Neural progenitor cell (in vitro differentiated cells): Measurements from ENCODE around the gene TNFRSF13B. TPM values are rescaled to one million over a fixed set of nuclear protein-coding genes. Genes with fewer than 3 reads are reported as not detected.
"Not testable (repeated sequence)": the region's sequence is repeated elsewhere in the genome, so short reads cannot be mapped to it uniquely, and the experiment has no call there.

ENCODE experiments used
- DNase-seq: peaks from one replicate; pipeline ENCODE4 v3.0.0-alpha.2; 2016; ENCODE audit warnings: low spot score
- H2AFZ ChIP-seq: fragments of 200-600 bp; sonication (generic); replicated peaks from 2 replicates; pipeline ENCODE4 v1.6.1; 2016; ENCODE audit warnings: antibody characterized with exemption
- H3F3A ChIP-seq: fragments of 200-600 bp; sonication (generic); 2 replicates; pipeline ENCODE4 v1.6.1; 2016; ENCODE audit warnings: antibody characterized with exemption, low read depth
- H3K27ac ChIP-seq: fragments of 200-600 bp; sonication (generic); 2 replicates; pipeline ENCODE4 v1.5.1; 2016; ENCODE audit warnings: mild to moderate bottlenecking
- H3K27me3 ChIP-seq: fragments of 200-600 bp; sonication (generic); 2 replicates; pipeline ENCODE4 v1.6.1; 2016; ENCODE audit warnings: mild to moderate bottlenecking, moderate library complexity
- H3K36me3 ChIP-seq: fragments of 200-600 bp; sonication (generic); 2 replicates; pipeline ENCODE4 v1.5.1; 2016
- H3K4me1 ChIP-seq: fragments of 200-600 bp; sonication (generic); 2 replicates; pipeline ENCODE4 v1.6.1; 2016; ENCODE audit warnings: mixed run types
- H3K4me2 ChIP-seq: fragments of 200-600 bp; sonication (generic); 2 replicates; pipeline ENCODE4 v1.6.1; 2016
- H3K4me3 ChIP-seq: fragments of 200-600 bp; sonication (generic); 2 replicates; pipeline ENCODE4 v1.5.1; 2016
- H3K79me2 ChIP-seq: fragments of 200-600 bp; sonication (generic); 2 replicates; pipeline ENCODE4 v1.6.1; 2016; ENCODE audit warnings: low read depth
- H3K9ac ChIP-seq: fragments of 200-600 bp; sonication (generic); 2 replicates; pipeline ENCODE4 v1.6.1; 2016
- H3K9me3 ChIP-seq: fragments of 200-600 bp; sonication (generic); 2 replicates; pipeline ENCODE4 v1.5.1; 2016; ENCODE audit warnings: low read depth
- H4K20me1 ChIP-seq: fragments of 200-600 bp; sonication (generic); 2 replicates; pipeline ENCODE4 v1.6.1; 2016; ENCODE audit warnings: low read depth
- H3K27ac Mint-ChIP-seq: 3 replicates; pipeline ENCODE4 v1.8.0; 2021; ENCODE audit warnings: mixed read lengths
- H3K27me3 Mint-ChIP-seq: 2 replicates; pipeline ENCODE4 v1.8.0; 2022; ENCODE audit warnings: low read depth, mild to moderate bottlenecking, inconsistent platforms, moderate library complexity, mixed read lengths; ENCODE audit not compliant: insufficient read depth
- H3K36me3 Mint-ChIP-seq: 3 replicates; pipeline ENCODE4 v1.8.0; 2021; ENCODE audit warnings: mixed read lengths
- H3K4me1 Mint-ChIP-seq: 3 replicates; pipeline ENCODE4 v1.8.0; 2021; ENCODE audit warnings: mixed read lengths
- H3K4me3 Mint-ChIP-seq: 3 replicates; pipeline ENCODE4 v1.8.0; 2021; ENCODE audit warnings: mild to moderate bottlenecking, moderate library complexity, mixed read lengths
- H3K9me3 Mint-ChIP-seq: 3 replicates; pipeline ENCODE4 v1.8.0; 2020; ENCODE audit warnings: mixed read lengths
- CTCF ChIP-seq: fragments of 200-600 bp; sonication (generic); IDR thresholded peaks from 2 replicates; pipeline ENCODE4 v1.5.1; 2017; ENCODE audit warnings: antibody characterized with exemption, mild to moderate bottlenecking
- EZH2 ChIP-seq: fragments of 200-600 bp; sonication (generic); IDR thresholded peaks from 2 replicates; pipeline ENCODE4 v1.6.1; 2017; ENCODE audit warnings: antibody characterized with exemption, mild to moderate bottlenecking, moderate library complexity
- EZH2phosphoT487 ChIP-seq: fragments of 200-600 bp; sonication (generic); IDR thresholded peaks from 2 replicates; pipeline ENCODE4 v1.6.1; 2017; ENCODE audit warnings: antibody characterized with exemption
- total RNA-seq: library from RNA; depleted of rRNA; stranded (reverse); fragments of >200 nt; gene quantifications from 2 replicates; pipeline ENCODE4 v1.2.3, GENCODE V29; 2015; ENCODE audit warnings: low replicate concordance

TNFRSF13B gene
- total RNA-seq, 1 donor from 2014 or later, result not detected

GRCh38 chr17:16973760-16974540, 2.0 kb upstream of the TNFRSF13B start:
- no peak for DNase-seq
- Histone ChIP-seq H4K20me1 (no peaks in the 10 kb centered on the region), H3K4me1 (peaks cover 3% of the 10 kb centered on the region), H3K27ac (no peak overlapping the region), H3K27me3 (no peaks in the 10 kb centered on the region), H3K9ac (no peak overlapping the region), H3K79me2 (no peaks in the 10 kb centered on the region), H2AFZ (no peak overlapping the region), H3F3A (no peaks in the 10 kb centered on the region), H3K36me3 (no peaks in the 10 kb centered on the region), H3K9me3 (no peaks in the 10 kb centered on the region), H3K4me3 (no peak overlapping the region), H3K4me2 (no peak overlapping the region)
- peaks cover 14% of the 10 kb centered on the region for H3K4me1 Mint-ChIP-seq
- H3K27me3 Mint-ChIP-seq, result no peaks in the 10 kb centered on the region
- no peak overlapping the region for H3K4me3 Mint-ChIP-seq
- H3K27ac Mint-ChIP-seq, result no peak overlapping the region
- no peaks in the 10 kb centered on the region for H3K36me3 Mint-ChIP-seq
- no peaks in the 10 kb centered on the region for H3K9me3 Mint-ChIP-seq
- no peak for TF ChIP-seq CTCF

GRCh38 chr17:16973043-16973442, 1.1 kb upstream of the TNFRSF13B start:
- not testable (repeated sequence) for H3K36me3 Mint-ChIP-seq, H3K27me3 ChIP-seq, H3K4me3 Mint-ChIP-seq, H3K4me3 ChIP-seq, H3K4me2 ChIP-seq, H3K27ac Mint-ChIP-seq, H3K4me1 ChIP-seq, H3K27me3 Mint-ChIP-seq, H3F3A ChIP-seq, H4K20me1 ChIP-seq, H3K36me3 ChIP-seq, H3K79me2 ChIP-seq, H3K9me3 ChIP-seq, H3K9me3 Mint-ChIP-seq, H3K9ac ChIP-seq, DNase-seq, H3K27ac ChIP-seq, H2AFZ ChIP-seq
- H3K4me1 Mint-ChIP-seq, result peaks cover 14% of the 10 kb centered on the region

DNA sequence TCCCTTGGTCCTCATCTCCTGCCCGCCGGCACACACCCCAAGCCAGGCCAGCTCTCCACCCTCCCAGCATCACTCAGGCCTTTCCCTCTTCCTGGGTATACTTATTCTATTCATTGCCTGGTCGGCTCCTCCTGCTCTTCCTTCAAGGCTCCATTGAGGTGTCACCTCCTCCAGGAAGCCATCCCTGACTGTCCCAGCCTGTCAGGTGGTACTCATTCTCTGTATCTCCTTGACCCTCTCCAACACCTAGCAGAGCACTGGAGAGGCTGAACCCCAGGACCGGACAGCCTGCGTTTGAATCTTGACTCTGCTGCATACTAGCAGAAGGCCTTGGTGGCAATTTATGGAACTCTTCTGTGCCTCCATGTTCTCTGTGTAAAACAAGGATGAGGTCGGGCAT, 428 bp upstream of the TNFRSF13B start:
- no peak overlapping the region for H2AFZ ChIP-seq
- Mint-ChIP-seq H3K36me3 (no peaks in the 10 kb centered on the region), H3K4me3 (no peak overlapping the region), H3K27ac (no peak overlapping the region), H3K9me3 (no peaks in the 10 kb centered on the region), H3K4me1 (peaks cover 14% of the 10 kb centered on the region), H3K27me3 (no peaks in the 10 kb centered on the region)
- H3K4me3 ChIP-seq, result no peak overlapping the region
- no peaks in the 10 kb centered on the region for H4K20me1 ChIP-seq
- H3K36me3 ChIP-seq, result no peaks in the 10 kb centered on the region
- no peaks in the 10 kb centered on the region for H3K9me3 ChIP-seq
- no peaks in the 10 kb centered on the region for H3K79me2 ChIP-seq
- H3F3A ChIP-seq, result no peaks in the 10 kb centered on the region
- no peak overlapping the region for H3K9ac ChIP-seq
- H3K27ac ChIP-seq, result no peak overlapping the region
- TF ChIP-seq EZH2phosphoT487 (no peak), EZH2 (no peak), CTCF (no peak)
- H3K4me2 ChIP-seq, result no peak overlapping the region
- peaks cover 3% of the 10 kb centered on the region for H3K4me1 ChIP-seq
- DNase-seq, result no peak
- H3K27me3 ChIP-seq, result no peaks in the 10 kb centered on the region
